Measurements from ENCODE around the gene BCKDHB. TPM values are rescaled to one million over a fixed set of nuclear protein-coding genes. Genes with fewer than 3 reads are reported as not detected.

The BCKDHB gene
- total and polyA plus RNA-seq, 7 donors: 15.1 to 43.2 (median 20.3) TPM

GRCh38 chr6:80272988-80273387 lies 166.5 kb downstream of the BCKDHB start:
- no peaks in the 10 kb centered on the region for H3K9me3 ChIP-seq
- no peak for DNase-seq

GRCh38 chr6:80276861-80277260 lies 170.4 kb downstream of the BCKDHB start:
- WGBS, 2 donors: 95% methylated on average over 2 of the region's 2 CpGs
- TF ChIP-seq, protein P1, sequence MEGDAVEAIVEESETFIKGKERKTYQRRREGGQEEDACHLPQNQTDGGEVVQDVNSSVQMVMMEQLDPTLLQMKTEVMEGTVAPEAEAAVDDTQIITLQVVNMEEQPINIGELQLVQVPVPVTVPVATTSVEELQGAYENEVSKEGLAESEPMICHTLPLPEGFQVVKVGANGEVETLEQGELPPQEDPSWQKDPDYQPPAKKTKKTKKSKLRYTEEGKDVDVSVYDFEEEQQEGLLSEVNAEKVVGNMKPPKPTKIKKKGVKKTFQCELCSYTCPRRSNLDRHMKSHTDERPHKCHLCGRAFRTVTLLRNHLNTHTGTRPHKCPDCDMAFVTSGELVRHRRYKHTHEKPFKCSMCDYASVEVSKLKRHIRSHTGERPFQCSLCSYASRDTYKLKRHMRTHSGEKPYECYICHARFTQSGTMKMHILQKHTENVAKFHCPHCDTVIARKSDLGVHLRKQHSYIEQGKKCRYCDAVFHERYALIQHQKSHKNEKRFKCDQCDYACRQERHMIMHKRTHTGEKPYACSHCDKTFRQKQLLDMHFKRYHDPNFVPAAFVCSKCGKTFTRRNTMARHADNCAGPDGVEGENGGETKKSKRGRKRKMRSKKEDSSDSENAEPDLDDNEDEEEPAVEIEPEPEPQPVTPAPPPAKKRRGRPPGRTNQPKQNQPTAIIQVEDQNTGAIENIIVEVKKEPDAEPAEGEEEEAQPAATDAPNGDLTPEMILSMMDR (IDR thresholded peaks at IDR 0.05): no peak
- TF ChIP-seq EP300 (IDR thresholded peaks at IDR 0.05) (no peak), POLR2AphosphoS5 (IDR thresholded peaks at IDR 0.05) (no peak), POLR2A (IDR thresholded peaks at IDR 0.05) (no peak)
- intact Hi-C loops (cut with DNase I): no loop called here

More at GRCh38 chr6:80272988-80273387, 166.5 kb downstream of the BCKDHB start:
- no peak for TF ChIP-seq POLR2AphosphoS5 (IDR thresholded peaks at IDR 0.05)
- no peak for TF ChIP-seq POLR2A (IDR thresholded peaks at IDR 0.05)
- TF ChIP-seq, protein P1 (IDR thresholded peaks at IDR 0.05): no peak
- no peak for TF ChIP-seq EP300 (IDR thresholded peaks at IDR 0.05)
- no peak overlapping the region for H3K4me3 ChIP-seq
- no peaks in the 10 kb centered on the region for H3K4me1 ChIP-seq
- no peaks in the 10 kb centered on the region for H3K36me3 ChIP-seq
- WGBS, 2 donors: 96 to 98% methylated on average over 4 of the region's 4 CpGs
- H3K27me3 ChIP-seq: no peaks in the 10 kb centered on the region
- intact Hi-C loops (cut with DNase I): no loop called here
- H3K27ac ChIP-seq: no peak overlapping the region

GRCh38 chr6:80277501-80277900 lies 171.0 kb downstream of the BCKDHB start:
- H3K4me1 ChIP-seq: no peaks in the 10 kb centered on the region
- no peak overlapping the region for H3K27ac ChIP-seq
- no peak for TF ChIP-seq POLR2A (IDR thresholded peaks at IDR 0.05)
- TF ChIP-seq POLR2AphosphoS5 (IDR thresholded peaks at IDR 0.05): no peak
- no peak for TF ChIP-seq EP300 (IDR thresholded peaks at IDR 0.05)
- TF ChIP-seq, protein P1 (IDR thresholded peaks at IDR 0.05): no peak
- H3K36me3 ChIP-seq: no peaks in the 10 kb centered on the region
- no peak for DNase-seq
- no peak overlapping the region for H3K4me3 ChIP-seq
- intact Hi-C loops (cut with DNase I): no loop called here
- no peaks in the 10 kb centered on the region for H3K9me3 ChIP-seq
- H3K27me3 ChIP-seq: no peaks in the 10 kb centered on the region
- 96 to 100% methylated on average over 1 of the region's 1 CpG for WGBS, 2 donors

More at GRCh38 chr6:80276861-80277260, 170.4 kb downstream of the BCKDHB start:
- H3K27me3 ChIP-seq: no peaks in the 10 kb centered on the region
- H3K4me3 ChIP-seq: no peak overlapping the region
- no peak overlapping the region for H3K27ac ChIP-seq
- H3K36me3 ChIP-seq: no peaks in the 10 kb centered on the region
- no peaks in the 10 kb centered on the region for H3K9me3 ChIP-seq
- no peak for DNase-seq
- H3K4me1 ChIP-seq: no peaks in the 10 kb centered on the region

- H3K4me1 ChIP-seq: no peaks in the 10 kb centered on the region
- H3K4me3 ChIP-seq: no peak overlapping the region
- DNase-seq: no peak
- H3K36me3 ChIP-seq: no peaks in the 10 kb centered on the region
- no peak overlapping the region for H3K27ac ChIP-seq
- WGBS, 2 donors: 87 to 94% methylated on average over 2 of the region's 2 CpGs
- intact Hi-C loops (cut with DNase I): no loop called here
- TF ChIP-seq EP300 (IDR thresholded peaks at IDR 0.05): no peak
- TF ChIP-seq POLR2A (IDR thresholded peaks at IDR 0.05): no peak
- no peak for TF ChIP-seq POLR2AphosphoS5 (IDR thresholded peaks at IDR 0.05)
- TF ChIP-seq, protein P1 (IDR thresholded peaks at IDR 0.05): no peak
- H3K9me3 ChIP-seq: no peaks in the 10 kb centered on the region
- H3K27me3 ChIP-seq: no peaks in the 10 kb centered on the region
Measured at GRCh38 chr6:80280262-80281010, 174.0 kb downstream of the BCKDHB start.
